GM19468 (cell line): ENCODE results near the gene TIGD3.
"Not testable (repeated sequence)": the region's sequence is repeated elsewhere in the genome, so short reads cannot be mapped to it uniquely, and the experiment has no call there.

Experiments
- ATAC-seq: cut with Tn5 transposase; IDR thresholded peaks from one replicate; pipeline ENCODE4 v1.9.1; 2021; ENCODE audit warnings: mild to moderate bottlenecking, moderate library complexity, moderate number of reproducible peaks; ENCODE audit not compliant: unreplicated experiment; ENCODE audit errors: extremely low read depth

Gene TIGD3

GRCh38 chr11:65321828-65322485, 32.6 kb upstream of the TIGD3 start:
- no peak for ATAC-seq

- ATAC-seq: no peak
Measured at GRCh38 chr11:65323813-65324212, 30.7 kb upstream of the TIGD3 start.

DNA sequence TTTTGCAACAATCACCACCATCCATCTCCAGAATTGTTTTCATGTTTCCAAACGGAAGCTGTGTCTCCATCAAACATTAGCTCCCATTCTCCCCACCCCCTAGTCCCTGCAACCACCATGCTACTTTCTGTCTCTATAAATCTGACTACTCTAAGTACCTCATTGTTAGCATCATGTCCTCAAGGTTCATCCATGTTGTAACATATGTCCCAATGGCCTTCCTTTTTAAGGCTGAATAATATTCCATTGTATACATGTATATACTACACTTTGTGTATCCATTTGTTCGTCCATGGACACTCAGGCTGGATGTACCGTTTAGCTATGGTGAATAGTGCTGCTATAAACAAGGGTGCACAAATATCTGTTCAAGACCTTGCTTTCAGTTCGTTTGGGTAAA, 29.1 kb upstream of the TIGD3 start:
- no peak for ATAC-seq

GRCh38 chr11:65327021-65327420, 27.5 kb upstream of the TIGD3 start:
- ATAC-seq: no peak

DNA sequence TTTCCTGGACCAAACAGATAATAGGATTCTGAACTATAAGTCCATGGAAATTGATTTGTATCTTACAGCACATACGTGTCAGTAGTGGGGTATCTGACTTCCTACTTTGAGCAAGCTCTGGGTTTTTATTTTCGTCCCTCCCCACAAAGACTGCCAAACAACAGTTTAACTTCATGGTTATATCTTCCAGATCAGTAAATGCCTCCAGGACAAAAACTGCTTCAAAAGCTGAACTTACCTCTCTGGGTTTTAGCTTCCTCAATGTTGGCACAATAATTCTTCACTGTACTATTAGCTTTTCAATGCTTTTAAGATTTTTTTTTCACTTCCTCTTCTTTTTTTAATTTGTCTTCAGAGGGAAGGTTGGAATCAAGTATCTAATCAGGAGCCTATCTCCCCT, 25.1 kb upstream of the TIGD3 start:
- no peak for ATAC-seq

GRCh38 chr11:65329944-65330403, 24.6 kb upstream of the TIGD3 start:
- ATAC-seq: no peak

GRCh38 chr11:65330544-65330943, 24.0 kb upstream of the TIGD3 start:
- ATAC-seq: no peak

DNA sequence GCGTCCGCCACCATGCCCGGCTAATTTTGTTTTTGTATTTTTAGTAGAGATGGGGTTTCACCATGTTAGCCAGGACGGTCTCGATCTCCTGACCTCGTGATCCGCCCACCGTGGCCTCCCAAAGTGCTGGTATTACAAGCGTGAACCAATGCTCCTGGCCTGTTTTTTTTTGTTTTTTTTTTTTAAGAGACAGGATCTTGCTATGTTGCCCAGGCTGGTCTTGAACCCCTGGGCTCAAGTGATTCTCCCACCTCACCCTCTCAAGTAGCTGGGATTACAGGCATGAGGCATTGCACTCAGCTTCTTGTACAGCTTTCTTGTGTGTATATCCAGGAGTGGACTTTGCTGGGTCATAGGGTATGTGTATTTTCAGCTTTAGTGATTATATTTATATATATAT, 22.0 kb upstream of the TIGD3 start:
- ATAC-seq: not testable (repeated sequence)

- no peak for ATAC-seq
Measured at GRCh38 chr11:65334696-65335295, 19.8 kb upstream of the TIGD3 start.

GRCh38 chr11:65338676-65339075, 15.9 kb upstream of the TIGD3 start:
- ATAC-seq: no peak

DNA sequence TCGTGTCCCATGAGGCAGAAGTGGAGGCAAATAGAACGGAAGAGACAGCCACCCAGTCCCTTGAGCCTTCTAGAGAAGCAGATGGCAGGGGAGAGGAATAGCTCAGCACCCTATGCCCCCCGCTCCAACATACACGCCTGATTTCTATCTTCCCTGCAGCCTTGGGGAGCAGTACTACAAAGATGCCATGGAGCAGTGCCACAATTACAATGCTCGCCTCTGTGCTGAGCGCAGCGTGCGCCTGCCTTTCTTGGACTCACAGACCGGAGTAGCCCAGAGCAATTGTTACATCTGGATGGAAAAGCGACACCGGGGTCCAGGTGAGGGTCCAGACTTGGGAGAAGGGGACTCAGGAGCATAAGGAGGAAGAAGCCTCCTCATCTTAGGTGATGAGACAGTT, 14.3 kb upstream of the TIGD3 start:
- no peak for ATAC-seq

GRCh38 chr11:65341856-65342255, 12.7 kb upstream of the TIGD3 start:
- no peak for ATAC-seq

GRCh38 chr11:65351511-65351910, 3.0 kb upstream of the TIGD3 start:
- no peak for ATAC-seq

- no peak for ATAC-seq
Measured at GRCh38 chr11:65352783-65353182, 1.8 kb upstream of the TIGD3 start.

GRCh38 chr11:65353376-65353775, 1.2 kb upstream of the TIGD3 start:
- no peak for ATAC-seq

- ATAC-seq: no peak
Measured at GRCh38 chr11:65353900-65354264, 669 bp upstream of the TIGD3 start.

DNA sequence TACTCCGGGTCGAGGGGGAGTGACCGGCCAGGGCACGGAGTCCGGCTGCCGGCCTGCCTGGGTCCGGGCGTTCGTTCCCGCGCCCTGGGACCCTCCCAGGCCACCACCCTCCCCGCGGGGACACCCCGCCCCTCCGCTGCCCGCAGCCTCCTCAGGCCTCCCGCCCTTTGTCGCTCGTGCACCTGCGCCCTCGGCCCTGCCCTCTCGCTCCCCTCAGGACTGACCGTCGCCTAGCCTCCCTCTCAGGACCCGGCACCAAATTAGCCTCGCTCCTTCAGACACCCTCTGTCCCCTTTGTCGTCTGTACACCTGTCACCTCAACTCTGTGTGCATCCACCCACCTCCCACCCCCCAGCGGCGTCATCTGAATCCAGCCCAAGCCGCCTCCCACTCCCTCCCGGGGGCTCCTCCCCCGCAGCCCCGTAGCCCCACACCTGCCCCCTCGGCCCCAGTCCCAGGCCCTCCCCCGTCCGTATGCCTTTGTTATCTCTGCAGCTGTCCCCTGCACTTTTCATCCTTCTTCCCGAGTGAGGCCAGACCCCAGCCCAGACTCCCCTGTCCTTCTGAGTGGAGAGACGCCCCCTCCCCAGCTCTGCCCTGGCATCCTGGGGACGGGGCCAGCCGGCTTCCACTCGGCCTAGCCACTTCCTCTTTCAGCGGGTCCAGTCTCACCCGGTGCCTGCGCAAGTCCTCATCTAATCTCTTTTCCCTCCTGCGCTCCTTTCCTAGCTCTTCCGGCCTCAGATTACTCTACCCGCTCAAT, 643 bp downstream of the TIGD3 start:
- ATAC-seq: no peak

DNA sequence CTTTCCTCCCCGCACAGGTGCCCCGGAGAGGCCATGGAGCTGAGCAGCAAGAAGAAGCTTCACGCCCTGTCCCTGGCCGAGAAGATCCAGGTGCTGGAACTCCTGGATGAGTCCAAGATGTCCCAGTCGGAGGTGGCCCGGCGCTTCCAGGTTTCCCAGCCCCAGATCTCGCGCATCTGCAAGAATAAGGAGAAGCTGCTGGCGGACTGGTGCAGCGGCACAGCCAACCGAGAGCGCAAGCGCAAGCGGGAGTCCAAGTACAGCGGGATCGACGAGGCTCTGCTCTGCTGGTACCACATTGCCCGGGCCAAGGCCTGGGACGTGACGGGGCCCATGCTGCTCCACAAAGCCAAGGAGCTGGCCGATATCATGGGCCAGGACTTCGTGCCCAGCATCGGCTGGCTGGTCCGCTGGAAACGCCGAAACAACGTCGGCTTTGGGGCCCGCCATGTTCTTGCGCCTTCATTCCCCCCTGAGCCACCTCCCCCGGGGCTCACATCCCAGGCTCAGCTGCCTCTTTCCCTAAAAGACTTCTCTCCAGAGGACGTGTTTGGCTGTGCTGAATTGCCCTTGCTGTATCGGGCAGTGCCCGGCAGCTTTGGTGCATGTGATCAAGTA, 1.3 kb downstream of the TIGD3 start:
- ATAC-seq: no peak

- no peak for ATAC-seq
Measured at GRCh38 chr11:65356394-65356972, 1.9 kb downstream of the TIGD3 start.

- ATAC-seq: no peak
Measured at GRCh38 chr11:65357856-65358356, 3.4 kb downstream of the TIGD3 start.
